Vagina (tissue), 2 donors: Measurements from ENCODE around the gene CFAP251.
A peak's percentile ranks its signal among the peaks of the same experiment; 100 is the strongest.

Experiments used
- CTCF ChIP-seq, 3 experiments: fragments of 450-650 bp in 2 of 3; fragments of 200-600 bp in 1 of 3; sonication (generic) in 1 of 3; IDR thresholded peaks; one replicate each; pipeline ENCODE4 v1.5.1; 2017 to 2019; ENCODE audit warnings: antibody characterized with exemption in 3 of 3, mild to moderate bottlenecking in 2 of 3, moderate library complexity in 2 of 3
- POLR2AphosphoS5 ChIP-seq, 2 donors: sonication (generic); formaldehyde crosslinking; IDR thresholded peaks; one replicate each; pipeline ENCODE4 v1.9.0; 2017; ENCODE audit warnings: antibody characterized with exemption in 2 of 2, mild to moderate bottlenecking in 2 of 2, low read depth in 1 of 2; ENCODE audit not compliant: insufficient read depth in 1 of 2

- TF ChIP-seq POLR2AphosphoS5 (IDR thresholded peaks at IDR 0.05; ENCODE audit: insufficient read depth in 1 of 2, low read depth in 1 of 2): no peak
- TF ChIP-seq CTCF (IDR thresholded peaks at IDR 0.05): peak in 2 of 3 experiments; percentile 17 to 48
Measured at GRCh38 chr12:122031342-122032216, 113.2 kb downstream of the CFAP251 start.
